HG03064 (cell line): ENCODE data around the gene TNPO2.
"Not testable (repeated sequence)": the region's sequence is repeated elsewhere in the genome, so short reads cannot be mapped to it uniquely, and the experiment has no call there.

Source experiments
- ATAC-seq: cut with Tn5 transposase; IDR thresholded peaks from one replicate; pipeline ENCODE4 v1.9.1; 2021; ENCODE audit warnings: low read depth; ENCODE audit not compliant: unreplicated experiment

TNPO2 gene

GRCh38 chr19:12737835-12738351 is 14.2 kb upstream of the TNPO2 start:
- ATAC-seq, result no peak

- ATAC-seq, result peak; percentile 62
These were observed 13.5 kb upstream of the TNPO2 start, which contains the start of gene GET3 for GRCh38 chr19:12736995-12737834. Gene GET3 (plus strand): TSS chr19:12737497. CDS start chr19:12737506, 9 bp downstream.

- no peak for ATAC-seq
These were observed 9.9 kb upstream of the TNPO2 start for GRCh38 chr19:12733369-12734214.

- no peak for ATAC-seq
These were observed 7.6 kb upstream of the TNPO2 start for GRCh38 chr19:12731337-12731736.

- ATAC-seq, result no peak
These were observed 6.3 kb upstream of the TNPO2 start for GRCh38 chr19:12730064-12730463.

GRCh38 chr19:12727745-12728433 is 4.2 kb upstream of the TNPO2 start:
- ATAC-seq, result no peak

GRCh38 chr19:12726988-12727316 is 3.2 kb upstream of the TNPO2 start:
- no peak for ATAC-seq

GRCh38 chr19:12725612-12726011 is 1.9 kb upstream of the TNPO2 start:
- not testable (repeated sequence) for ATAC-seq

- ATAC-seq, result no peak
These were observed 421 bp downstream of the TNPO2 start for GRCh38 chr19:12723381-12723640.

- ATAC-seq, result peak; percentile 60
These were observed 959 bp downstream of the TNPO2 start for GRCh38 chr19:12722566-12723380.

- no peak for ATAC-seq
These were observed 1.8 kb downstream of the TNPO2 start for GRCh38 chr19:12721656-12722565.

GRCh38 chr19:12720851-12721655 is 2.7 kb downstream of the TNPO2 start:
- ATAC-seq, result no peak

- ATAC-seq, result no peak
These were observed 3.4 kb downstream of the TNPO2 start for GRCh38 chr19:12720296-12720695.

GRCh38 chr19:12715929-12716328 is 7.8 kb downstream of the TNPO2 start:
- no peak for ATAC-seq

GRCh38 chr19:12715102-12715501 is 8.6 kb downstream of the TNPO2 start:
- no peak for ATAC-seq

GRCh38 chr19:12713304-12713703 is 10.4 kb downstream of the TNPO2 start:
- ATAC-seq, result not testable (repeated sequence)

GRCh38 chr19:12712077-12712476 is 11.7 kb downstream of the TNPO2 start:
- not testable (repeated sequence) for ATAC-seq

- ATAC-seq, result no peak
These were observed 12.5 kb downstream of the TNPO2 start for GRCh38 chr19:12711187-12711586.
